ENCODE data around the gene TMEM205.
"Not testable (repeated sequence)": the region's sequence is repeated elsewhere in the genome, so short reads cannot be mapped to it uniquely, and the experiment has no call there.

The TMEM205 gene

DNA sequence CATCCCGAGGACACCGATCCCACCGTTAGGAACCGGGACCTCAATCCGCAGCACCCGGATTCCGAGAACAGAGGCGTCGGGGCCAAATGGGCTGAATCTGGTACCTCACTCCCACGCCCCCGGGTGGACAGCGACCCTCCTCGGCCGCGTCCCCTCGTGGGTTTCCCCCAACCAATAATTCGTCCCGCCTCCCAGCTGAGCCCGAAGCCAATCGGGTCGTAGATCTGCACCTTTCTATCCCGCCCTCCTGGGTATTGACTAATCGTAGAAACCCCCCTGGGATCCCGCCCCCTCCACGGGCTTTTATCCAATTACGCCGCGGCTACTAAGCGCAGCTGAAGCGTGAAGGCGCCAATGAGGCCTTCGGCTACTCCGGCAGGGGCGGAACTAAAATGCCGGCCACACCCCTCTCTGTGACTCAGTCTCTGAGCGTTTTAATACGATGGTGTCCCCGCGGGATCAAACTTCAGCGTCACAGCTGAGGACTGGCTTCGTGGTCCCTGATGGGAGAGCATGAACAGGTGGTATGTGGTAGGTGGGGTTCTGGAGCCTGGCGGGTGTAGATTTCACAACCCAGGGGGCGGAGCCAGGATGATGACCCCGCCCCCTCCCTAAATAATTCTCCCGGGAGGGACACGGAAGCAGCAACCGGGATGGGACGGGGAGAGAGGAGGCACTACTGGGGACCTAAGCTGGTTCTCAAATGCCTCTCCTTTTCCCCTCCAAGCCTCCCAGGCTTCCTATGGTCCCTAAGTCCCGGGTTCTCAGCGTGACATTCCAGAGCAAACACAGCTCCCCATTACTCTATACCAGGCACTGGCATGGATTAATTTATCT is at the start of gene TMEM205, which contains the start of gene CCDC159:
TSS of gene TMEM205 (minus strand) at position 165 of the 837 bp plus-strand sequence. CDS start 649 bp downstream, outside the sequence.
TSS of gene CCDC159 (plus strand) at position 416 of the 837 bp plus-strand sequence. CDS start at position 504, 88 bp downstream.
- DNase-seq = peak; percentile 93

DNA sequence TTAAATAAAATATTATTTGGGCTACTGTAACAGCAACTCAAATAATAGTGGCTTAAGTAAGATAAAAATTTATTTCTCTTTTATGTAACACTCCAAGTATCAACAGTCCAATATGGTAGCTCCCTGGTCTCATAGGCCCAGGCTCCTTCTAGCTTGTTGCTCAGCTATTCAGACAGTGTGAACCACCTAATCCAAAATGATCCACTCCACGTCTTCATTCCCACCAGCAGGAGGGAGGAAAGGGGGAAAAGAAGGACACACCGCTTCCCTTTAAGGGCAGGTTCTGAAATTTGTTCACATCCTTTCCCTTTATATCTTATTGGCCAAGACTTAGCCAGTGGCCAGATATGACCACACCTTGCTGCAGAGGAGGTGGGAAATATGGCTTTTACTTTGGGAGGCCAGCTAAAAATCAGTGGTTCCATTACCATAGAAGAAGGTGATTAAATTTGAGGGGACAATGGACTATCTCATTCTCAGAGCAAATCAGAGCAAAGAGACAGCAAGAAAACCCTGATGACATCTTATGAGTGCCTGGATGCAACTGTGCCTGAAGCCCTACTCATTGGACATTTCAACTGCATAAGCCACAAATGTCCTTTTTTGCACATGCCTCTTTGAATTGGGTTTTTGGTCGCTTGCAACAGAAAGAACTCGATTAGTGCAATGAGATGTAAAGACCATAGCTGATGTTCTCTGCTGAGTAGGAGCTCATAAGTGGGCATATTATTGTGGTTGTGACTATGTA is 45.0 kb upstream of the TMEM205 start:
- no peak for DNase-seq

DNA sequence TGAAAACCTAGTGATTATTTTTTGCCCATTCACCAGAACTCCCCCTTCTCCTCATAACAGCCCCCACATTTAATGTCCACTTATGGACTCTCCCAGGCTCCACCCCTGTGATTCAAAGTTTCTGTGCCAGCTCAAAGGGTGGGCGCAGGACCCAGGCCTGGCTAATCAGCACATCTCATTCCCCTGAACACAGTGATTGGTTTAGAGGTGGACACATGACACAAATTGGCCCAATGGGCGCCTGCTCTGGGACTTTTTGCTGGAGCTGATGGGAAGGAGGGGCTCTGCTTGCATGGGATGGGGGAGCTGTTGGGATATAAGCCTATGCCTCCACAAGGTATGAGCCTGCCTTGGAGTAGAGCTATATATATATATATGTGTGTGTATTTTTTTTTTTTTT is 44.3 kb upstream of the TMEM205 start:
- no peak for DNase-seq

DNA sequence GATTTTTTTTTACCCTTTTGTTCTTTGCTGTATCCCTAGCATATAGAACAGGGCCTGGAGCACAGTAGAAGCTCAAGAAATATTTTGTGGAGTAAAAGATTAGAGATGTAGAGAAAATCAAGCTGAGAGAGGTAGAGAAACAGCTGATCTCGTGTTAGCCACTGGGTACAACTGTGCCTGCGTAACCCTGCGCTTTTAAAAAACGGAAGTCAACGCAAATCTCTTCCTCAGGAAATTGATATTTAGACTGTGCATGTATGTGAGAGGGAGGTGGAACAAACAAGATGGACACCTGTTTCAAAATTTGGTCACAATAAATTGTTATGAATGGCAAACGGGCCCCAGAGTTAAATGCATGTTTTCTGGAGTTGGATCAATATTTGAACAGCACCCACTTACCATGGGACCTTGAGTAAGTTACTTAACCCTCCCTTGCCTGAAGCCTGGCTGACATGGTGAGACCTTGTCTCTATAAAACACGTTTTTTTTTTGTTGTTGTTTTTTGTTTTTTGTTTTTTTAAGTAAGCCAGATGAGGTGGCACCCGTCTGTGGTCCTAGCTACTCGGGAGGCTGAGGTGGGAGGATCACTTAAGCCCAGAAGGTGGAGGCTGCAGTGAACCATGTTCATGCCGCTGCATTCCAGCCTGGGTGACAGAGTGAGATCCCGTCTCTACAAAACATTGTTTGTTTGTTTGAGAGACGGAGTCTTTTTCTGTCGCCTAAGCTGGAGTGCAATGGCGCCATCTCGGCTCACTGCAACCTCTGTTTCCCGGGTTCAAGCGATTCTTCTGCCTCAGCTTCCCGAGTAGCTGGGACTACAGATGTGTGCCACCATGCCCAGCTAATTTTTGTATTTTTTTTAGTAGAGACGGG is 41.3 kb upstream of the TMEM205 start:
- DNase-seq = no peak

DNA sequence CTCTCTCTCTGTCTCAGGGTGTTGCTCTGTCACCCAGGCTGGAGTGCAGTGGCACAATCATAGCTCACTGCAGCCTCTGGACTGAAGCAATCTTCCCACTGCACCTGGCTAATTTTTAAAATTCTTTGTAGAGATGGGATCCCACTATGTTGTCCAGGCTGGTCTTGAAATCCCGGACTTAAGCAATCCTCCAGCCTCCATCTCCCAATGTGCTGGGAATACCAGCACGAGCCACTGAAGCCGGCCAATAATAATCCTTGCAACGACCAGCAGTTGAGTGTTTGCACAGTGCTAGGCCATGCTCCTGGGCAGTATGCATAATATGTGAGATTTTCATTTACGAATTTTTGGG is 38.7 kb upstream of the TMEM205 start:
- DNase-seq = no peak

DNA sequence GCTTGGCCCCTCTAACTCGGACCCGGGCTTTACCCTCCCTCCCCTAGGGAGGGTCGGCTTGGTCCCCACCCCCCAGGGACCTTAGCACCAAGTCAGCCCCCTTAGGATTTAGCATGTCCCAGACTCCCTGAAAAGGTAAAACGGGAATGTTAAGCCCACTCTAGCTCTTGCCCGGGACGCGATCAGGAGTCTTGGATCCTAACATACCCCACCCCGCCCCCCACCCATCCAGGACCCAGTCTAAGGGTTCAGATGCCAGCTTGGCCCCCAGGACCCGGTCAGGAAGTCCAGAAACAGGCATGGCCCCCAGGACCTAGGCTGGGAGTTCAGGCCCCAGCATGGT is 37.6 kb upstream of the TMEM205 start:
- no peak for DNase-seq

DNA sequence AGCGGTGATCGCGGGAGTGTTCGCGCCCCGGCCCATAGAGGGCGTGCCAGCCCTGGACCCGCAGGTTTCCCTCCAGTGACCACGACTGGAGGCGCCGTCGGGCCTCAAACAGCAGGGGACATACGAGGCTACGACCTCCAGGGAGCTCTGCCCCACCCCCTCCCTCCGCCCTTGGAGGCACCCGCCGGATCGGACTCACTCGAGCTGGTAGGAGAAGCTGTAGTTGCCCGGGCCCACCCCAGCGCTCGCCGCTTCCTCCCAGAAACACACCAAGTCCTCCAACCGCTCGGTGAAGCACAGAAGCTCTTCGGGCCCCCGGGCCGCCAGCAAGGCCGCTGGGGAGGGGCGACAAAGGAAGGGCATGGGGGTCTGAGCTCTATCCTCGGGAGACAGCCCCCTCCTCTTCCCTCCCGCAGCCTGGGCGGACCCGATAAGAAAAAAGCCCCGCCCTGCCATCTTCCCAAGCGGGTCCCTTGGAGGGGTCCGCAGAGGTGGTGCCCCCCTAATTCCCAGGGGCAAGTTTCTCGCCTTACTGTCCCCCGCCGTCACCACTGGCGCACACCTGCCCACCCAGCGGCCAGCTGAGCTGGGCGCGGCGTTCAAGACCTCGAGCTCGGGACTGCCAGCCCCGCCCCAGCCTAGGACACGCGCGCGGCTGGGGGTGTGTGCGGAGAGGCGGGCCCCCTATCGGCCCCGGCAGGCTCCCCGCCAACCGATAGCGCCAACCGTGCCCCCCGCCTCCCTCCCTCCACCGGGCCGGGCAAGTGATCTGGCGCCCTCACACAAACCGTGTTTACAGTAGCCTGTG is 37.0 kb upstream of the TMEM205 start:
- DNase-seq = no peak

DNA sequence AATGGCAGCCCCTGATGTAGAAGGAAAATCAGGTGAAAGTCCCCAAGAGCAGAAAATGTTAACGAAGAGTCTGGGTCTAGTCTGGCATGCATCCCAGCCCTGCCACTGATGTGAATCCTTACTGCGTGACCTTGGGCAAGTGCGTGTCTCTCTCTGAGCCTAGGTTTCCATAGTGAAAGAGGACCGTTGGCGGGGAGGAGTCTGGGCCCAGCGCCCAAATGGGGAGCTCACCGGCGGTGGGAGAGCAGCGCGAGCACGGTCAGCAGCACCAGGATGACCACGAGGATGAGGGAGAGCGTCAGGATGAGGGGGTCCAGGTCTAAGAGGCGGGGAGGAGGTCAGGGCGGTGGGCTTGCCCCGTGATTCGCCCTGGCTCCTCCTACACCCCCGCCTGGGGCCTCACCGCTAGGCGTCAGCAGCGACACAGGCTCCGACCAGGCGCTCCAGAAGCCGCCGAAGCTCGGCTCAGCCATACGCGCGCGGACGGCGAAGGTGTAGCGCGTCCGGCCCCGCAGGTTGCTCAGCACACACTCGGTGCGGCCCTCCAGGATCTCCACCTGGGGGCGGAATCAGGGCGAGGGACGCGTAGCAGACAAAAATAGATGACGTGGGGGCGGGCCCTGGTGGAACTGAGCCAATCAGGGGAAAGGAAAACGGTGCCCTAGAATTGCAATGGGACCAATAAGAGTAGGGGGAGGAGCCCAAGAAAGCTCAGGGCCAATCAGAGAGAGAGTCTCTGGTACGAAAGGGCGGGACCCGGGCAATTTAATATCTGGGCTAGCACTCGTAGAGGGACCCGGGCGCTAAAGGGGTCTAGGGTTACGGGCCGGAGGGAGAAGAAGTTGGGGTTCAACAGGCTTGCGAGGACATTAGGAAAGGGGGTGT is 34.8 kb upstream of the TMEM205 start:
- DNase-seq = no peak

DNA sequence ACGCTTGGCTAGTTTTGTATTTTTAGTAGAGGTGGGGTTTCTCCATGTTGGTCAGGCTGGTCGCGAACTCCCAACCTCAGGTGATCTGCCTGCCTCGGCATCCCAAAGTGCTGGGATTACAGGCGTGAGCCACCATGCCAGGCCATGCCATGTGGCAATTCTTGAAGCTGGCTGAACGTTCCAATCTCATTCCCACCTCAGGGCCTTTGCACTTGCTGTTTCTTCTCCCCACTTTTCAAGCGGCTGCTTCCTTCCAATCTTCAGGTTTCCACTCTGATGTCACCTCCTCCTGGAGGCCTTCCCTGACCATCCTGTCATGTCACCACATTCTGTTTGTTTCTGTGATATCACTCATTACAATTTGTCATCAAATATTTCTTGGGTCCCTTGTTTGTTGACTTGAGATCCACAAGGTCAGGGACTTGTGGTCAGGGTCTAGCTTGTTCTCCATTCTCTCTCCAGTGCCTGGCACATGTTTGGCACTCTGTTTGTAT is 33.8 kb upstream of the TMEM205 start:
- DNase-seq = no peak

DNA sequence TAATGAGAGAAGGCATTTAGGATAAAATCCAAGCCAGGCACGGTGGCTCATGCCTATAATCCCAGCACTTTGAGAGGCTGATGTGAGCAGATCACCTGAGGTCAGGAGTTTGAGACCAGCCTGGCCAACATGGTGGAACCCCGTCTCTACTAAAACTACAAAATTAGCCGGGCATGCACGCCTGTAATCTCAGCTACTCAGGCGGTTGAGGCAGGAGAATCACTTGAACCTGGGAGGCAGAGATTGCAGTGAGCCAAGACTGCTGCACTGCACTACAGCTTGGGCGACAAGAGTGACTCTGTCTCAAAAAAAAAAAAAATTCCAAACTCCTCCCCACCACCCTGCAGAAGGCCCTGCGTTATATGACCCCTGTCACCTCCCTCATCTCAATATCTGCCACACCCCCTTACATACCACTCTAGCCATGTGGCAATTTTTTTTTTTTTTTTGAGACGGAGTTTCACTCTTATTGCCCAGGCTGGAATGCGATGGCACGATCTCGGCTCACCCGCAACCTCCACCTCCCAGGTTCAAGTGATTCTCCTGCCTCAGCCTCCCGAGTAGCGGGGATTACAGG is 33.3 kb upstream of the TMEM205 start:
- DNase-seq = not testable (repeated sequence)

DNA sequence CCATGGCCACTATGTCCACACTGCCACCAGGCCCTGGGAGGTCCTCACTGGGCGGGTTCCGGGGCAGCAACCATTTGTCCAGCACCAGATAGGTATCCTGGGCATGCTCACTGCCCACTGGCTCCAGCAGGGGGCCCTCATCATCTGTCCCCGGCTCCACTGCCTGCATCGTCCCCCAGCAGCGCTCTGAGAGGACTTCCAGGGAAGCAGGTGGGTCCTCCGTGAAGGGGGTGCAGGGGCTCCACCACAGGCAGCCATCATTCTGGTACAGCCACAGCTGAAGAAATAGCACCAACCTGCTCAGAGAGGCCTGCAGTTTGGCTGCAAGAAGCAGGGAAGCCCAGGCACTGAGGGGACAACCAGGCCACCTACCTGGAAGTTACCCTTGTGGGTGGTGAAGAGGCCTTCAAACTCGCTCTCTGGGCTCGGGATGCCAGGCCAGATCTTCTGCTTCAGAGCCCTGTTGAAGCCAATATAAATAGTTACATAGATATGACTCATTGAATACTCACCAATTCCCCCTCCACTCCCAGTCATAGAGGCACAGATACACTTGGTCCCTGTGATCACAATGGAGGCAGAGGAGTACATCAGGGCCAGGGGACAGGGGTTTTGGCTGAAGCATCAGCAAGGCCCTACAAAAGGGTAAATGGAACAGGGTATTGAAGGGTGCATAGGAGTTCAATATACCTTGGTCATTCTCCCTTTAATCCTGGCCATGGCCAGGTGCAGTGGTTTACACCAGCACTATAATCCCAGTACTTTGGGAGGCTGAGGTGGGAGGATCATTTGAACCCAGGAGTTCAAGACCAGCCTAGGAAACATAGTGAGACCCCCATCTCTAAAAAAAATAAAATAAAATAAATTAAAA is 32.5 kb upstream of the TMEM205 start:
- DNase-seq = no peak

DNA sequence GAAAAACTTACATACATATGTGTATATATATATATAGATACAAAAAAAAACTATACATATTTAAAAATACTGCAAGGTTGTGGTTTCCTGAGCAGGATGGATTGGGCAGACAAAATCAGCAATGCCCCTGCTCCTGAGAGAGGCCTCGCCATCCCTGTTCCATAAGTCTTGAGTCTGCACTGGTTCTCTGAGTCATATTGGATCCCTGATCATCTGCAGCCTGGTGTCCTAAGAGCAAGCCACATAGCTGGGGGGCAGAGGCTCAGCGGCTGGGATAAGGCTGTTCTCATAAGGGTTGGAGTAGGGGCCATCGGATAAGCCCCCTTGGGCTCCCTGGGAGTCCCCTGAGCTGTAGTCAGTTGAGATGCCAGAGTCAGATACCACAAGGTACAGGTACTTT is 31.7 kb upstream of the TMEM205 start:
- DNase-seq = no peak

DNA sequence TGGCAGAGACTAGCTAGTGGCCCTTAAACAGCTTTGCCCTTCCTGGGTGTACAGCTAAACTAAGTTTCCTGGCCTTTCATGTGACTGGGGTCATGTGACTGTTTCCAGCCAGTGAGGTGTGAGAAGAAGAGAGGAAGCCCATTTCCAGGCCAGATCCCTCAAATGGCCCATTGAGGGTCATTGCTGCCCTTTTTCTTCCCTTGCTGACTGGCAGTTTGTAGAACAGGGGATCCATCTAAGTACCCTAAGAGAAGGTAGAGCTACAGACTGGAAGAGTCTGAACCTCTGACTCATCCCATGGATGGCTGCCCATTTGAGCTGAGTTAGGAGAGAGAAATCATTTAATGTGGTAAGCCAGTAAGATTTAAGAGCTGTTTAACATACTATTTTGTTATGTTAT is 31.2 kb upstream of the TMEM205 start:
- DNase-seq = no peak

DNA sequence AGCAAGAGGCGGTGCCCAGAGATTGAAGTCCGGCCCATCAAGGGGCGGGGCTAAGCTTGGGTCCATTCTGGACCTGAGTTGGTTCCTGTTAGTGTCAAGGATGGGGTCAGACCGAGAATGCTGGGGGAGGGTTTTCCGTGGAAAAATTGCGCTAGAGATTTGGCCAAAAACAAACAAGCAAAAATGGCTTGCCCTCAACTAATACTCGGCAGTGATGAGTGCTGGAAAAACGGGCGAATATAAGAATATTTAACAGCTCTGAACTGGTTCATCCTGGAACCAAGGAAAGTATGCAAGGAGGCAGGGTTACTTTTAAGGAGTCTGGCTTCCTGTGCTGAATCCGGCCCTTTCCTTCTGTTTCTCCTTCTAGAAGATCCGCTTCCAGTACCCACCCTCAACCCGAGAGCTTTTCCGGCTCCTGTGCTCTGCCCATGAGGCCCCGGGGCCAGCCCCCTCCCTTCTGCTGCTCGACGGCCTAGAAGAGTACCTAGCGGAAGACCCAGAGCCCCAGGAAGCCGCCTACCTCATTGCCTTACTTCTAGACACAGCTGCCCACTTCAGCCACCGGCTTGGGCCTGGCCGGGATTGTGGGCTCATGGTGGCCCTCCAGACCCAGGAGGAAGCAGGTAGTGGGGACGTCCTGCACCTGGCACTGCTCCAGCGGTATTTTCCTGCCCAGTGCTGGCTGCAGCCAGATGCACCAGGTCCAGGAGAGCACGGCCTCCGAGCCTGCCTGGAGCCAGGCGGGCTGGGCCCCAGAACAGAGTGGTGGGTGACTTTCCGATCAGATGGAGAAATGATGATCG is 29.3 kb upstream of the TMEM205 start:
- DNase-seq = no peak

DNA sequence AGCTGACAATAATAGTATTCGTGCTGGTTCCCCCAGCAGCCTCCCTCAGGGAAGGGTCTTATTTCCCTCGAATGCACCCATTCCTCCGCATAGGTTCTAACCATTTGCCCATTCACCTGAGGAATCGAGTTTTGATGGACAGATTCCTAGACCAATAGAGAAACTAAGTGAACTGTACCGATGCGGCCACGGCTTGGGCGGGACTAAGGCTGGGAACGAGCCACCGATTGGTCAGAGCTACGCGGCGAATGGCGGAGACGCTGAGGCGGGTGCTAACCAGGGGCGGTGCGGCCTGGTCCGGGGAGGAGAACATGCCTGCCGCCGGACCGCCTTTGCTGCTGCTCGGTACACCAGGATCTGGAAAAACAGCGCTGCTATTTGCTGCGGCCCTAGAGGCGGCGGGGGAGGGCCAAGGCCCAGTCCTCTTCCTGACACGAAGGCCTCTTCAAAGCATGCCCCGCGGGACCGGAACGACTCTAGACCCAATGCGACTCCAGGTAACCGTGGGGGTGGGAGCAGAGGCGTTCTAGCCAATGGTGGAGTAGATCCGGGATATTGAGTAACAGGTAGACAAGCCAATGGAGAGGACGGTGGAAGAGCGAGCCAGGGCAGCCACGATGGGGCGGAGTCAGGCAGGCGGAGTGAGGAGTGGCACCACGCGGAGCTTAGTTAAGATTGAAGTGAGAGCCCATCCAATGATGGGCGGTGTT is 28.5 kb upstream of the TMEM205 start, which contains the start of gene SWSAP1:
TSS of gene SWSAP1 (plus strand) at position 234 of the 710 bp plus-strand sequence. CDS start at position 249, 15 bp downstream.
- DNase-seq = peak; percentile 99

DNA sequence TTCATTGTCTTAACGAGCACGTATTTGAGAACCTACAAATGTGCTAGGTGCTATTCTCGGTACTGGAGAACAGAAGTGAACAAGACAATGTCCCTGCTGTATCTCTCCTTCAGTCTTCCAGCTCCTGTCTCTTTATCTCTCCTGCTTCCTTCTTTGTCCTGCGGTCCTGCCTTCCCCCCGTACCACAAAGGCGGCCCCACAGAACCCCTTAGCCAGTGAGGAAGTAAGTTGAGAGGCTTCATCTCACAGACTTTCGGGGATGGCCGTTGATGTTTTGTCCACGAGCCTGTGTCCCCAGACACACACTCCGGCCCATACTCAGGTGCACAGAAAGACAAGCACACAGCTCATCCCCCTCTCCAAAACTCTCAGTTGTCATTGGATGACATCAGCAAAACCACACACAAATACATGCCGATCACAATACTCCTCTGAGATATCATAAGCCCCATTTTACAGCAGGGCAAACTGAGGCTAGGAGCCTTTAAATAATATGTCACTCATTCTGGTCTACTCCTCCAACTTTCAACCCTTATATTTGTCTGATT is 27.9 kb upstream of the TMEM205 start:
- DNase-seq = no peak

DNA sequence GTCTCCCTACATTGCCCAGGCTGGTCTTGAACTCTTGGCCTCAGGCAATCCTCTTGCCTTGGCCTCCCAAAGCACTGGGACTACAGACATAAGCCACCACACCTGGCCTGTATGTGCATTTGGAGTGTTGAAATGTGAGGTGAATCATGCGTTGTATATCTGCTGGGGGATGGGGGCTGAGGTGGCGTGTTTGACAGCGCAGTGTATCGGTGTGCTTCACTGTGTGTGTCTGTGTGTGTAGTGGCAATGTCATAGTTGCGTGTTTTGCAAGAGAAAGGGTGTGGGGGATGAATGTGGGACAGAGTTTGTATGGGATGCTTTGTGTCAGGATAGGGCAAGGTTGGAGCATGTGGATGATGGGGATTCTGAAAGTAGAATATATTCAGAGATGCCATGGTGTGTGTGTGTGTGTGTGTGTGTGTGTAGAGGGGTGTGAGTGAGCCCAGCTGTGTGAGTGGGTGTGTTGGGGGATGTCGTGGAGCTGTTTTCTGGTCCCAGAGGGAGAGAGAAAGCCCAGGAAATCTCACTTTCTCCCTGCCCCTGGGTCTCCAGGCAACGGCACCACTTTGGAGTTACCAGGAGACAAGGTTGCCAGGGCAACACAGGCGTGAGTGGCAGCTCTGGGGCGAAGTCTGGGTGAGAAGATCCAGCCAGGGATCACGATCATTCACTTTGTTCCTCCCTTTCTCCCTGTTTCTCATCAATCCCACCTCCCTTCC is 27.3 kb upstream of the TMEM205 start:
- peak; percentile 84 for DNase-seq
